ENCODE results near the gene USP40.

The USP40 gene

DNA sequence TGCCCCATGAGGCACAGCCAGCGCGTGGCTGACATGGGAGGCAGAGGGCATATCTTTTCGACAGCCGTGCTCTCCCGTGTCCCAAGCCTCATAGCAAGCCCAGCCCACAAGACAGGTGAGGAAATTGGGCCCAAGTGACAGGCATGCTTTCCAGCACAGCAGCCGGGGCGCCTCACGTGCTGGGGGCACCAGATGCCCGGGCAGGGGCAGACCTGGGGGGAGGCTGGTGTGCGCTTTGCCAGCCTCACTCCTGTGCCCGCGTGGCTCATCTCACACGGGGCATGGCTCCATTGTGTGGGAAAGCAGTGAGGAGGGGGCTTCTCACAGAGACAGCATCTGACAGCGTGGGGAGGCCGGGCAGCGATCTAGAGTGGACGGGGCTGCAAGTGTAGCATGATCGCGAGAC, 93.2 kb downstream of the USP40 start:
- no peak for DNase-seq

DNA sequence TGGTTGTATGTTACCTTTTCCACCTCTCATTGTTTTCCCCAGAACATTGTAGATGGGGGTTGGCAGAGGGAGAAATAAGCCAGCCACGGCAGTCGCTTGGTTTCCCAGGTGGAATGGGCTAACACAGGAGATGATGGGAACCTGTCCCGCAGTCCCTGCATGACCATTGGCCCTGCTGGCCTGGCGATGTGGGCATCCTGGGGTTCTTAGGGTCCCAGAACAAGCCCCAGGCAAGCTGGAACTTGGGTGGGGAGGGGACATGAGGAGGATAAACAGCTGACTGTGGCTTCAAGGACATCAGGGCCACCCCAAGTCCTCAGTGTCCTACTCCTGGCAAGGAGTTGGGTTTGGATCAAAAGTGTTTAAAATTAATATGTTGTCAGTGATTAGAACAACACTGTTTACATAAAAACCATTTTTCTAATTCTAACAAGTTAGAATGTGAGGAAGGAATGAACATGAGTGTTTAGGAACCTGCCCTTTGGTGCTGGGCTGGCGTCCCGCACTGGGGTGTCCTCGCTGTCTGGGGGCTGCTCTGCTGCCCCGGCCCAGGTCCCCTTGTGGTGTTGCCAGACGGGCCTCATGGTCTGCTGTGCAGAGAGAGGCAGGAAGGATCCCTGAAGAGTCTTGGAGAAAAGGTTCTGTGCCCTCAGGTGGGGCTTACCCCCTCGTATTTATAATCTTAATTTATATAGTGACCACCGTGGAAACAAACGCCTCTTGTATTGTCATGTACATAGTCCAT, 95.1 kb downstream of the USP40 start:
- DNase-seq = no peak

DNA sequence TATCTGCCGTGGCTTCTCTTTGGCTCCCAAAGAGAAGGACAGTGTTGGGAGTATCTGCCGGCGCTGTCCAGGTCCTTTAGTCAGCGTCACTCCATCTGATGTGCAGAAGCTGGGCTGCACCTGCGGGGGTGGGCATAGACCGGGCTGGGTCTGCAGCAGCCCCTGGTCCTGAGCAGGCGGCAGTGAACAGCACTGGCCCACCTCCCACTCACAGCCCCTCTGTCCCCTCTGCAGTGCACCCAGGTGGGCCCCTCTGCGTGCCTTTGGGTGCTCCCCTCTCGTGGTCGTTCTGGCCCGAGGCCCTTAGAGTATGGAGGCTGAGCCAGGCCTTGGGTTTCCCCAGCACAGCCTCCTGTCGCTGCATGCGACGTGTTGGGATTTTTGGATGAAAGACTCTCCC, 95.7 kb downstream of the USP40 start:
- no peak for DNase-seq

DNA sequence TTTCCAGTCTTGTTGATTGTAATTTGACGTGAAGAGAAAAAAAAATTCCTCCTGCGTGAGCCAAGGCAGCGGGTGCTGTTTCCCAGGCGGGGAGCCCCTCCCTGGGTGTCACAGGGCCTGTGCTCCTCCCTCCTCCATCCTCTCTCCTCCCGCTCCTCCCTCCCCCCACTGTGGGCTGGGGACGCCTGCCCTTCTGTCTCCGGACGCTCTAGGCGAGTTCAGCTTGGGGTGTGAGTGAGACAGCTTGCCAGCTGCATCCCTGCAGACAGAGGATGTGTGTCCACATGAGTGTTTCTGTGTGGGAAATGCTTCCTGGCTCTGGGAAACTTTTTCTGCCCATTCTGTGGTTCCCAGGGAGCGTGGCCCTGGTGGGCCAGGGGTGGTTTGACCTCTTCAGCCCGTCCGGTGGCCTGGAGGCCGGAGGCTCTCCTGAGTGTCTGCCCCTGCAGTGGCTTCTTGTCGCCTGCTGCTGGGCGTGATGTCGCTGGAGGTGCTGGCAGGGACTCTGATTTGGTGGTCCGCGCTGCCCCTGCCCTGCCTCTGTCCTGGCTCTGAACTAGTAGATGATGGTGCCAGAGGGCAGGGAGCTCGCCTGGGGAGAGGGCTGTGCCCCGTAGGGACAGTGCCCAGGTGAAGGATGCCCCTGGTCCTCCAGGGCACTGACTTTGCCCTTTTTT, 96.4 kb downstream of the USP40 start:
- DNase-seq = no peak

DNA sequence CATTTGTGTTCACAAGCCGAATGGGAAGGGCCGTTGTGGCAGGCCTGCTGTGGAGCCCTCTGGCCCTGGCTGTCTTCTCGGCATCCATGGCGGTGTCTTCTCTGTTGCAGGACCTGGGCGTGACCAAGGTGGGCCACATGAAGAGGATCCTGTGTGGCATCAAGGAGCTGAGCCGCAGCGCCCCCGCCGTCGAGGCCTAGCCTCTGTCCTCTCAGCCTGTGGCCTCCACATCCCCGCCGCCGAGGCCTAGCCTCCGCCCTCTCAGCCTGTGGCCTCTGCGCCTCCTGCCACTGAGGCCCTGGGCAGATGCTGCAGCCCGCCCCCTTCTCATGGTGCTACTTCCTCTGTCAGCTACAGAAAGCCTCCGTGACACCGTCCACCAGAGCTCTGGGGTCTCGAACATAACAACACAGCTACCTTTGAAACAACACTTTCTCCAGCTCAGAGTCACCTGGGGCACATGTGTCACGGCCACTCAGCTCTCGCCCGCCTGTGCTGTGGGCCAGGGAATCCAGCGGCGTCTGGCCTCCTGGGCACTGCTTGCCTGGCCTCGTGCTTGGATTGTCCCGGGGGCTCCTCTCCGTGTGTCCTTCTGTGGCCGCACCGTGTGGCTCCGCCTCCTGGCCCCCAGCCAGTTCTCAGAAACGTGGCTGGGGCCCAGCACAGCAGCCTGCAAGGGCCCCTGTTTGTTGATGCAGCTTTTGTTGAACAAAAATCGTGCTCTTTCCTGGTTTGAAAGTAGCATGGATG, 97.1 kb downstream of the USP40 start:
- no peak for DNase-seq

DNA sequence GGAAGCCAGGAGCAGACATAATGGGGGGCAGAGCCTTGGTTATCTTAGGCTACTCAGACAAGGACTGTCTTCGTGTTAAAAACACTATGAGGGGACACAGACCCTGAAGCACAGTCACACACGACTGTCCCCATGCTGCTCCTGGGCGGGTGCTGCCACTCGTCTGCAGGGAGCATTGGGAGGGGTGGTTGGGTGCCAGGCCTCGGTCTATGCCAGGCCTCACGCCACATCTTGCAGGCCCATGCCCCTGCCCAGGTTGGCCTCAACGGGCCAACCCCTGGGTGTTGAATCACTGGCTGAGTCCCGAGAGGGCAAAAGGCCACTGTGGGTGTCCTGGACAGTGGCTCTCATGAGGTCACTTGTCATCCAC, 97.9 kb downstream of the USP40 start:
- DNase-seq = no peak

DNA sequence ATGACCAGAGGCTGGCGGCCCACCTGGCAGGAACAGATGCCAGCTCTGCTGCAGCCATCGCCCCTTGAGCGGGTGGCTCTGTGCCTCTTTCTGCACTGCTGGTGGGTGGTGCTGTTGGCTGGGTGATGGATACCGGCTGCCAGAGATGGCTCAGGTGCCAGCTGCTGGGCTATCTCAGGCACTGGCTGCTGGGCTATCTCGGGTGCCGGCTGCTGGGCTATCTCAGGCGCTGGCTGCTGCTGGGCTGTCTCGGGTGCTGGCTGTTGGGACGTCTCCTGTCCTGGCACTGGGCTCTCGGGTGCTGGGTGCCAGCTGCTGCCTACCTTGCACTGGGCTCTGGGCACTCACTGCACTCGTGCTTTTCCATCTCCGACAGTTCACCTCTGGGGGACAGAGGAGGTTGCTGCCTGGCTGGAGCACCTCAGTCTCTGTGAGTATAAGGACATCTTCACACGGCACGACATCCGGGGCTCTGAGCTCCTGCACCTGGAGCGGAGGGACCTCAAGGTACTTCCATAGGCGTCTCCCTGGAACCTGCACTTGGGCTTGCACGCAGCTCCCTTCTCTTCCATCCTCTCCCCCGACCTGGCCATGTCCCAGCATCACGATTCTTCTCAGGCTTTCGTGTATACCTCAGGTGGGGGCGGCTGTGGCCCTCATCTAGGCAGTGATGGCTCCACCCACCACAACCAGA, 98.4 kb downstream of the USP40 start:
- no peak for DNase-seq

DNA sequence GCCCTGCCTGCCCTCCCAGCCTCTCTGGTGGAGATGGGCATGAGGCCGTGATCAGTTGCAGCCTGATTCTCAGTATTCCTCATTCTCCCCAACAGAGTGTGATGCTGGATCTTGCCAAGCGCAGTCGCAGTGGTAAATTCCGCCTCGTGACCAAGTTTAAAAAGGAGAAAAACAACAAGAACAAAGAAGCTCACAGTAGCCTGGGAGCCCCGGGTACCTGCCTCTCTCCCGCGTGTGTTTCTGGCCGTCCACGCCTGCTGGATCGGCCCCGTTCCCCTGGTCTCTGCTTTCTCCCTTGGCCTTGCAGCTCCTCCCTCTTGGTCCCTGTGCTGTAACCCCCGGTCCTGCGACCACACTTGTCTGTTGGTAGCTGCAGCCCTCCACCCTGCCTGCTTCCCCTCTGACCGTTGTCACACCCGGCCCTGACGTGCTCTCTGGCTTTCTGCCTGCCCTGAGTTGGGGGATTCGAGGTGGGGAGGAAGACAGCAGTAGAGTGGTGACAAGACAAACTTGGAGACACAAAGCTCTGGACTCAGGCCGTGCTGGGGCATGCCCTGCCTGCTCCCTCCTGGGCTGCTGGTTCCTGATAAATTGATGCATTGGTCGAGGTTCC, 99.5 kb downstream of the USP40 start:
- DNase-seq = no peak

DNA sequence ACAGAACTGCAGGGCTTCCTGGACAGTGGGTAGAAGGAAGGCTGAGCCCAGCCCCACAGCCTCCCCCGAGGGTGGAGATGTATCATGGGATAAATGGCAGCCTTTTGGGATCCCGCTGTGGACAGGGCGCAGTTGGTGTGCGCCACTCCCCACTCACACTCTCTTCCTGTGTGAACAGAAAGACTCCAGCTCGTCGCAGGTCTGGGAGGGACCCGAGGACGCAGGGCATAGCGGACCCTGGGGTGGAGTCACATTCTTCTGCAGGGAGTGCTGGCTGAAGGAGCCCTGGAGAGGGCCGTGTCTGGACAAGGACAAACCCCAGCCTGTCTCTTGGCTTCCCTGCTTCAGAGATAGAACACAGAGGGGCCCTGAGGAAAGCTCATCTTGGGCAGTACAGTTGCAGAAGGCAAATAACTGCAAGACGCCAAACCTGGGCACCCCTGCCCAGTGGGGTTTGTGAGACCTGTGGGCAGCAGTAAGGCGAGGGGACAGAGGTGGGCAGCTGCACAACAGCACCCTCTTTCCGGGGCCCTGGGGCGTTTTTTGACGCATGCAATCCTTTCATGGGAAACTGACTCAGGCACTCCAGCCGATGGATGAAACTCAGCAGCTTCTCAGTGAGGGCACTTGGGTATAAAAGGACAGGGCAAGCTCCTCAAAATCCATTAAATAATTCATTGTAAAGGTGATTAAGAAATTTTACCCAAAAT, 101.9 kb downstream of the USP40 start:
- DNase-seq = no peak

DNA sequence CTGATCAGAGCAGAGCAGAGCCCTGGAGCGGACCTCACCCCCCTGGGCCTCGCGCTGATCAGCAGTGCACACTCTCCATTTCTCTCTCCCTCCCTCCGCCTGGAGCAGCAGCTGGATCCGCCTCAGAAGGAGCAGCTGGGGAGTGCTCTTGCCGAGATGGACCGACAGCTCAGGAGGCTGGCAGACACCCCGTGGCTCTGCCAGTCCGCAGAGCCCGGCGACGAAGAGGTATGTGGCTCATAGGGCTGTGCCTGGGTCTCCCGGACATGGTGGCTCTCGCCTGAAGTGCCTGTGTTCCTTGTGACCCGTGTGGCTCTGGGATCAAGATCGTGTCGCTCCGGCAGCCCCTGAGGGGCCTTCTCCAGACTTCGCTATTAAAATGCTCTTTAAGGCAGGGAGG, 102.5 kb downstream of the USP40 start:
- no peak for DNase-seq

DNA sequence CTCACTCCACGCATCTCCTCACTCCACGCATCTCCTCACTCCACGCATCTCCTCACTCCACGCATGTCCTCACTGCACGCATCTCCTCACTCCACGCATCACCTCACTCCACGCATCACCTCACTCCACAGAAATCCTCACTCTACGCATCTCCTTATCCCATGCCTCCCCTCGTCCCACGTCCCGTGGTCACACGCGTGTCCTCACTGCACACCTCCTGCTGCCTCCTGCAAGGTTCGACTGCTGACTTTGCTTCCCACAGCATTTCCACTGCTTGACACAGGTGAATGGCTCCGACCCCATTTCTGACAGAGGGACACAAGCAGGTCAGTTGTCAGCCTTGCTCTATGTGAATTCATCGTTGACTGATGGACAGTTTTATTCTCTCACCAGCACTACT, 103.0 kb downstream of the USP40 start:
- DNase-seq = no peak

DNA sequence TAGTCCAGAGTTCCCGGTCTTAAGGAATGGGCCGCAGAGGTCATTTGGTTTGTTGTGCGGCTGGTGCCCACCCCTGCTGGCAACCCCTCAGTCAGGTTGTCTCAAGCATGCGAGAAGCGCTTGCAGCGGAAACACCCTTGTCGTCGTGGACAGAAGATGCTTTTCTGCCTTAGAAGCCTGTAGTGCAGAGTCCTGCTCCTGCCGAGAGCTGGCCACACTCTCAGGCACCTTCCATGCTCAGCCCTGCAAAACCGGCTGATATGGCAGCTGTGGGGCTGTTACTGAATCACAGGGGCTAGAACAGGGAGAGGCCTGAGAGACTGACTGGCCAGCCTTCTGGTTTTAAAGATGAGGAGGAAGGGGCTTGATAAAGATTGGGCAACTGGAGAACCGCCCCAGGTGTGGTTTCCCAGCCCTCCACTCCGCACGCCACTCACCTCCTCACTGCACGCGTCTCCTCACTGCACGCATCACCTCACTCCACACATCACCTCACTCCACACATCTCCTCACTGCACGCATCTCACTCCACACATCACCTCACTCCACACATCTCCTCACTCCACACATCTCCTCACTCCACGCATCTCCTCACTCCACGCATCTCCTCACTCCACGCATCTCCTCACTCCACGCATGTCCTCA, 103.6 kb downstream of the USP40 start:
- no peak for DNase-seq

DNA sequence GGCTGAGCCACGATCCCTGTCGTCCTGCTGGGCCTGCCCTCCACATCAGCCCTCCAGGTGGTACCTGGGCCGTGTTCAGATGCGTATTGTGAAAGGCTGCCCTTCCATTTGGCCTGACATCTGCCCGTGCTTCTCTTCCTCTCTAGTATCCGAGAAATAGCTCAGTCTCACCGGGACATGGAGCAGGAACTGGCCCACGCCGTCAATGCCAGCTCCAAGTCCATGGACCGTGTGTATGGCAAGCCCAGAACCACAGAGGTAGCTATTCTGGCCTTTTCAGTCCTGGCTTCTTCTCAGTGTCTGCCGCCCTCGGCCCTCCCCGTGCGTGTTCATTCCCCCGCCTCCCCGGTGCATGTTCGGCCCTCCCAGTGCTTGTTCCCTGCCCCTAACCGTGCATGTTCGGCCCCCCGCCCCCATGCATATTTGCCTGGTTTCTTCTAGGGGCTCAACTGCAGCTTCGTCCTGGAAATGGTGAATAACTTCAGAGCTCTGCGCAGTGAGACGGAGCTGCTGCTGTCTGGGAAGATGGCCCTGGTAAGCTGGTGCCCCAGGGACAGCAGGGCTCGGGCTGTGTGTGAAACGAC, 104.3 kb downstream of the USP40 start:
- no peak for DNase-seq

DNA sequence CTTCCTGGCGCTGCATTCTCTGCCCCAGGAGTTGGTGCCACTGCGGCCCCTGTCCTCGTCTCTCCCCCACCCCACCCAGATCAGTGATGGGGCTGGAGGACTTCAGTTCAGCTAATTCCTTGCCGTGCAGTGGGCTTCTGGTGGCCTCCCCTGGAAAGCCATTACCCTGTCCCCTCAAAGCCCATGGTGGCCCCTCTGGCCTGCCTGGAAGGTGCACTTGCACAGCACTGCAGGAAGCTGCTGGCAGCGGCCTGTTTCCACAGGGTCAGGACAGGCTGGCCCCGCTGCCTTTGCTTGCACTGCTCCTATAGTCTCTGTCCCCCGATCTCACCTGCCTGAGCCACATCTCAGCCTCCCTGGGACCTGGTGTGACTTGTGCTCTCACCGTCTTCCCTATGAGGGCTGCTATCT, 105.1 kb downstream of the USP40 start:
- DNase-seq = no peak

DNA sequence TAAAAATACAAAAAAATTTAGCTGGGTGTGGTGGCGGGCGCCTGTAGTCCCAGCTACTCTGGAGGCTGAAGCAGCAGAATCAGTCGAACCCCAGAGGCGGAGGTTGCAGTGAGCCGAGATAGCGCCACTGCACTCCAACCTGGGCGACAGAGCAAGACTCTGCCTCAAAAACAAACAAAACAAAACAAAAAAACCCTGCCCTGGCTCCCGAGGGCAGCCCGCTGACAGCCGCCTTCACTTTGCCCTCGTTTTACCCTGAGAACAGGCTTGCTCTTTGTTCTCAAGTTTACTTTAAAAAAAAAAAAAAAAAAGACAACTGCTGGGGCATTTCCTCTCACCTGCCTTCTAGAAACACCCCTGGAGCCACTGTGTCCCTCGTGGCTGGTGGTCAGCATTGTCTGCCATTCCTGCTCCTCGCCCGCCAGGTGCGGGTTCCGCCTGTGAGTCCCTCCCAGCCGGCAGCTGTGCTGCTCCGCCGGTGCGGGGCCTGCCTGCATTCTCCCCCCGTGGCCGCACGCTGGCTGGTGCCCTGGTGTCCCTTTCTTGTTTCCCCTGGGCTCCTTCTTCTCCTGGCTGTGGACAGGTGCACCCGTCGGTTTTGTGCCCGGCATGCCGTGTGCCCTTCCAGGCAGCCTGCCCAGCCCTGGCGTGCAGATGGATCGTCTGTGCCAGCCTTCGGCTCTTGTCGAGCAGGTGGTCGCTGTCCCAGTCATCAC, 105.7 kb downstream of the USP40 start:
- DNase-seq = no peak

DNA sequence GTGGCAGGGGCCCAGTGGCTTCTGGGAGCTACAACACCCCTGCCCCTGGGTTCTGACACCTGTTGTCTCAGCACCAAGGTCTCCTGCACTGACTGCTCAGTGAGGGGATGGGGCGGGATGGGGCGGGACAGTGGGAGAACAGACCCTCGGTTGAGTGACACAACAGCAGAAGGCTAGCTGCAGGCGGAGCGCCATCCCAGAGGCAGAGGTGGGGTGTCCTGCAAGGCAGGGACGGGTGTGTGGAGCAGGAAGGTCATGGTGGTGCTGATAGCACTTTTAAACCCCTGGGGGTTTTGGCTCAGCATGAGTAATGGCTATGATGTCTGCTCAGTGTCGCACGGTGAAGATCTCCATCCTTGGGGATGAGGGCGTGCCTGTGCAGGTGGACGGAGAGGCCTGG, 107.2 kb downstream of the USP40 start:
- DNase-seq = no peak

DNA sequence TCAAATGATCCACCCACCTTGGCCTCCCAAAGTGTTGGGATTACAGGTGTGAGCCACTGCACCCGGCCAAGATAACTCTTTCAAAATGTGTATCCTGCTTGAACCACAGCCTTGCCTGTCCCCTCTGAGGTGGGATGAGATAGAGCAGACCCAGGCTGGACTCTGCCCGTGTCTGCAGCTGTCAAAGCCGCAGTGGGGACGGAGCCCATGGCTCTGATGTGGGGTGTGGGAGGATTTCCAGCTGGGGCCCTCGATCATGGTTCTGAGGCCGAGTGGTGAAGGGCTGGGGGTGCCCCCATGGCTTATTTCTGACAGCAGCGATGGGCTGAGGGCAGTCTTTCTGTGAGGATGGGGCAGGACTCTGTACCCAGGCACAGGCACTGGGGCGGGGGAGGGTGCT, 107.8 kb downstream of the USP40 start:
- no peak for DNase-seq

DNA sequence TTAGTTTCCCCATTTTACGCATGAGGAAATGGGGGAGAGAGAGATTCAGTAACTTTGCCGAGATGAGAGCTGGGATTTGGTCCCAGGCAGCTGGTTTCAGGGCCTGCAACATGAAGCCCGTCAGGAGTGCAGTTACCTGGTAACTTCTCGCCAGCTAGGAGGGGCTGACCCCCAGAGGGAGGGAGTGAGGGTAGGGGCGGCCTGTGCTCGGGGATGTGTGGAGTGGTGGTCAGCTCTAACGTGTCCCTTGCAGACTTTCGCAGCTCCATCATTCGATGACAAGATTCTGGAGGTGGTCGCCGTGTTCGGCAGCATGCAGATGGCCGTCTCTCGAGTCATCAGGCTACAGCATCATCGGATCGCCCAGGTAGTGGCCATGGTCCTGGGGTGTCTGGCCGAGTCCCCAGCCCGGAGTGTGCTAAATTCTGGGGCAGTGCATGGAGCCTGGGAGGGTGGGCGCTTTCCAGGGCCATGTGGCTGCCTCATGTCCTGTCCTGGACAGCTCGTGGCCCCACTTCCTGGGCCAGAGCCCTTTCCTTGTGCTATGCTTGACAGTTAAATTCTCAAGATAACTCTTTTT, 108.5 kb downstream of the USP40 start:
- DNase-seq = no peak

DNA sequence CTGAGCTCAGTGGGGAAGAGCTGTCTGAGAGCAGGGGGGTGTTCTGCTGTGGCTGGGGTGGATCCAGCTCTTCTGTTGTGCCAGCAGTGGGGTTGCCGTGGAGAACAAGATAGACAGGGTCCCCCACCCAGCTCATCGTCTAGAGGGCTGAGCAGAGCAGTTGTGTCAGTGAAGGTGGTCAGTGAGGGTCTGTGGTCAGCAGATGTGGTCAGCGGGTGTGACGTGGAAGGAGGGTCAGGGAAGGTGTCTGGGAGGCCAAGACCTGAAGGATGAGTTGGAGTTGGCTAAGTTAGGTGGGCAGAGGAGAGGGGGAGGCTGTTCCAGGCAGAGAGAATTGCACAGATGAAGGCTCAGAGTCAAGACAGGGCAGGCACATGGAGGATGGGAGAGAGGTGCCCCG, 109.2 kb downstream of the USP40 start:
- DNase-seq = no peak

DNA sequence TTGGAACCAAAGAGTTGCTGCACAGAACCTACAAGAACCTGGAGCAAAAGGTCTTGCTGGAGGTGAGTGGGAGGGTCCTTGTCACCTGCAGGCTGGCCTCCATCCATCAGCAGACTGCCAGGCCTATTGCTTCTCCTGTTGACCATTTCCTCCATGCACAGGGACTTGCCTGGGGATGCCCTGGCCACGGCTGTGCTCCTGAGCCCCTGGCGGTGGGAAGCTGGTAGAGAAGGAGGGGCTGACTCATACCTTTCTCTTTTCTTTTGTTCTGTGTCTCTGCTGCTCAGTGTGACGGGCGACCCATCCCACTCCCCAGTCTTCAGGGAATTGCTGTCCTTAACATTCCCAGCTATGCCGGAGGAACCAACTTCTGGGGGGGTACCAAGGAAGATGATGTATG, 109.6 kb downstream of the USP40 start:
- DNase-seq = no peak
